GM23338 (cell line): Measurements from ENCODE around the gene SHISA8. TPM values are rescaled to one million over a fixed set of nuclear protein-coding genes. Genes with fewer than 3 reads are reported as not detected.

Experiments
- ATAC-seq: fragments of 200-7000 bp; cut with Tn5 transposase; 3 replicates; pipeline ENCODE4 v1.9.1; 2020
- DNase-seq: peaks from one replicate; pipeline ENCODE4 v3.0.0-alpha.2; 2015; ENCODE audit warnings: low spot score
- H2AFZ ChIP-seq: fragments of 200-600 bp; sonication (generic); 2 replicates; pipeline ENCODE4 v1.8.0; 2016; ENCODE audit warnings: antibody characterized with exemption, mild to moderate bottlenecking, moderate library complexity
- H3F3A ChIP-seq: fragments of 200-600 bp; sonication (generic); replicated peaks from 2 replicates; pipeline ENCODE4 v1.8.0; 2017; ENCODE audit warnings: antibody characterized with exemption, mixed run types, low read depth
- H3K27ac ChIP-seq: fragments of 200-600 bp; sonication (generic); 2 replicates; pipeline ENCODE4 v1.6.1; 2016; ENCODE audit warnings: low read depth
- H3K27me3 ChIP-seq: fragments of 200-600 bp; sonication (generic); 2 replicates; pipeline ENCODE4 v1.8.0; 2016; ENCODE audit warnings: mild to moderate bottlenecking, mixed run types, moderate library complexity; ENCODE audit not compliant: insufficient read depth
- H3K36me3 ChIP-seq: fragments of 200-600 bp; sonication (generic); 2 replicates; pipeline ENCODE4 v1.8.0; 2016; ENCODE audit warnings: mild to moderate bottlenecking; ENCODE audit not compliant: insufficient read depth
- H3K4me1 ChIP-seq: fragments of 200-600 bp; sonication (generic); 2 replicates; pipeline ENCODE4 v1.8.0; 2016; ENCODE audit warnings: mild to moderate bottlenecking, moderate library complexity; ENCODE audit not compliant: insufficient read depth
- H3K4me2 ChIP-seq: fragments of 200-600 bp; sonication (generic); 2 replicates; pipeline ENCODE4 v1.7.1; 2017; ENCODE audit warnings: mixed run types
- H3K4me3 ChIP-seq: fragments of 200-600 bp; sonication (generic); 2 replicates; pipeline ENCODE4 v1.6.1; 2016; ENCODE audit warnings: mixed run types
- H3K79me2 ChIP-seq: fragments of 200-600 bp; sonication (generic); replicated peaks from 2 replicates; pipeline ENCODE4 v1.8.0; 2017; ENCODE audit warnings: mild to moderate bottlenecking; ENCODE audit not compliant: insufficient read depth
- H3K9me2 ChIP-seq: fragments of 200-600 bp; sonication (generic); 2 replicates; pipeline ENCODE4 v1.8.0; 2017; ENCODE audit not compliant: insufficient read depth
- H4K20me1 ChIP-seq: fragments of 200-600 bp; sonication (generic); replicated peaks from 2 replicates; pipeline ENCODE4 v1.8.0; 2017; ENCODE audit warnings: mild to moderate bottlenecking; ENCODE audit not compliant: insufficient read depth
- H3K27ac Mint-ChIP-seq: 2 replicates; pipeline ENCODE4 v1.8.0; 2020; ENCODE audit warnings: inconsistent platforms, mild to moderate bottlenecking, moderate library complexity, mixed read lengths
- H3K27me3 Mint-ChIP-seq: 3 replicates; pipeline ENCODE4 v1.8.0; 2022; ENCODE audit warnings: low read depth, mild to moderate bottlenecking, moderate library complexity, mixed read lengths, inconsistent platforms; ENCODE audit not compliant: insufficient read depth, poor library complexity
- H3K36me3 Mint-ChIP-seq: 3 replicates; pipeline ENCODE4 v1.8.0; 2021; ENCODE audit warnings: low read depth, mild to moderate bottlenecking, inconsistent platforms, moderate library complexity, mixed read lengths
- H3K4me1 Mint-ChIP-seq: 3 replicates; pipeline ENCODE4 v1.8.0; 2020; ENCODE audit warnings: mild to moderate bottlenecking, inconsistent platforms, mixed read lengths
- H3K4me3 Mint-ChIP-seq: 3 replicates; pipeline ENCODE4 v1.8.0; 2021; ENCODE audit warnings: moderate library complexity, mild to moderate bottlenecking, inconsistent platforms, mixed read lengths
- H3K9me3 Mint-ChIP-seq: 3 replicates; pipeline ENCODE4 v1.8.0; 2020; ENCODE audit warnings: moderate library complexity, mild to moderate bottlenecking, inconsistent platforms, mixed read lengths
- CREB1 ChIP-seq: fragments of 250-450 bp; sonication (Bioruptor Pico); IDR thresholded peaks from 2 replicates; pipeline ENCODE4 v1.5.0; 2020; ENCODE audit warnings: low read depth, mild to moderate bottlenecking, moderate library complexity
- CTCF ChIP-seq, 2 experiments: fragments of 200-600 bp in 1 of 2; sonication (generic) in 1 of 2; conservative IDR thresholded peaks; 2 replicates each; pipeline versions ENCODE4 v1.5.1 to v1.6.1; 2016 to 2017; ENCODE audit warnings: antibody characterized with exemption in 2 of 2, low read depth in 2 of 2, mild to moderate bottlenecking in 2 of 2, moderate library complexity in 1 of 2
- EZH2 ChIP-seq: fragments of 200-600 bp; sonication (generic); IDR thresholded peaks from one replicate; pipeline ENCODE4 v1.8.0; 2017; ENCODE audit warnings: antibody characterized with exemption, mild to moderate bottlenecking, low read depth; ENCODE audit not compliant: unreplicated experiment
- EZH2phosphoT487 ChIP-seq: fragments of 200-600 bp; sonication (generic); IDR thresholded peaks from one replicate; pipeline ENCODE4 v1.8.1; 2018; ENCODE audit warnings: antibody characterized with exemption; ENCODE audit not compliant: unreplicated experiment
- JUNB ChIP-seq: IDR thresholded peaks from one replicate; pipeline ENCODE4 v1.6.1; 2016; ENCODE audit warnings: antibody characterized with exemption; ENCODE audit not compliant: unreplicated experiment
- NANOG ChIP-seq: IDR thresholded peaks from 2 replicates; pipeline ENCODE4 v1.6.1; 2016; ENCODE audit warnings: antibody characterized with exemption, borderline replicate concordance
- POLR2AphosphoS5 ChIP-seq: IDR thresholded peaks from 2 replicates; pipeline ENCODE4 v1.6.1; 2016; ENCODE audit warnings: antibody characterized with exemption, low read depth
- STAT1 ChIP-seq: IDR thresholded peaks from one replicate; pipeline ENCODE4 v1.6.1; 2016; ENCODE audit warnings: antibody characterized with exemption; ENCODE audit not compliant: unreplicated experiment
- ZNF114 ChIP-seq: fragments of 250-450 bp; sonication (Bioruptor Pico); IDR thresholded peaks from 2 replicates; pipeline ENCODE4 v1.5.0; 2020; ENCODE audit warnings: mild to moderate bottlenecking, moderate library complexity
- ZNF331 ChIP-seq: fragments of 250-450 bp; sonication (Bioruptor Pico); IDR thresholded peaks from 2 replicates; pipeline ENCODE4 v1.5.0; 2020; ENCODE audit warnings: low read depth, mild to moderate bottlenecking, moderate library complexity
- polyA plus RNA-seq: library from polyadenylated mRNA; unstranded; fragments of >200 nt; fragmentation: Nextera tagmentation; extraction: Ambion mirVana; gene quantifications from 2 replicates; pipeline ENCODE4 v1.2.1, GENCODE V29; 2016
- total RNA-seq: library from RNA; depleted of rRNA; stranded (reverse); fragments of >200 nt; shearing (Covaris generic); gene quantifications from 2 replicates; pipeline ENCODE4 v1.2.3, GENCODE V29; 2014
- TF ChIP-seq, protein P1 (sequence below): fragments of 250-450 bp; sonication (Bioruptor Pico); IDR thresholded peaks from 2 replicates; pipeline ENCODE4 v1.5.0; 2020; ENCODE audit warnings: mild to moderate bottlenecking, moderate library complexity
- TF ChIP-seq, protein P2 (sequence below): IDR thresholded peaks from one replicate; pipeline ENCODE4 v1.6.1; 2018; ENCODE audit warnings: antibody characterized with exemption; ENCODE audit not compliant: unreplicated experiment
- TF ChIP-seq, protein P3 (sequence below): IDR thresholded peaks from 2 replicates; pipeline ENCODE4 v1.6.1; 2016; ENCODE audit warnings: antibody characterized with exemption

Gene SHISA8
- total and polyA plus RNA-seq, 2 experiments from 2014 or later, result 5.1 TPM; not detected in 1

DNA sequence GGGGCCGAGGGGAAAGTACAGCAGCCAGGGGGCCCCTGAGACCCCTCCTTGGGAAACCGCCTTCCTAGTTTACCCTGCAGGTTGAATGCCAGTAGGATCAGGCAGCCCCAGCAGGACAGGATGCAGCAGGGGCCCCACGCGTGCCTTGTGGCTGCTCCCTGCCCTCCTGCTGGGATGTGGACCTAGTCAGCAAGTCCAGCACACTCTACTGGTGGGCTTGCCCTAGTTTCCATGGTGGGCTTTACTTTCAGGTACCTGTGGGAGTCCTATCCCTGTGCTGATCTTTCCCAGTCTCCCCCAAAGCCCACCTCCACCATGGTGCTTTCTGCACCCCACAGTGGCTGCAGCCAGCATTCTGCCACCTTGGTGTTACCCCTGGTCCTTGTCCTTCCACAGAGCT lies 22.2 kb downstream of the SHISA8 start:
- Histone ChIP-seq H4K20me1 (peaks cover 16% of the 10 kb centered on the region), H3K9me2 (no peaks in the 10 kb centered on the region), H2AFZ (no peak overlapping the region), H3F3A (0 out of 2 replicates have a peak, but pooled peaks cover 5% of the 10 kb centered on the region), H3K79me2 (no peaks in the 10 kb centered on the region), H3K4me3 (no peak overlapping the region), H3K27me3 (no peaks in the 10 kb centered on the region), H3K27ac (no peak overlapping the region), H3K36me3 (peaks cover 59% of the 10 kb centered on the region), H3K4me1 (no peaks in the 10 kb centered on the region), H3K4me2 (no peak overlapping the region)
- Mint-ChIP-seq H3K4me1 (no peaks in the 10 kb centered on the region; the same call in 2 of the 3 replicates), H3K27ac (peak overlapping the region; percentile 23; the same call in 1 of the 2 replicates), H3K27me3 (peaks cover 2% of the 10 kb centered on the region), H3K9me3 (no peaks in the 10 kb centered on the region), H3K4me3 (no peak overlapping the region), H3K36me3 (peaks cover 80% of the 10 kb centered on the region)
- DNase-seq (no peak), ATAC-seq (no peak)
- TF ChIP-seq EZH2phosphoT487 (no peak), STAT1 (no peak), EZH2 (no peak), POLR2AphosphoS5 (no peak), JUNB (no peak), ZNF331 (CRISPR knock-in tag) (no peak), CREB1 (CRISPR knock-in tag) (no peak), CTCF (conservative IDR thresholded peaks at IDR 0.05; ENCODE audit: low read depth in 2 of 2) (no peak), NANOG (no peak), ZNF114 (CRISPR knock-in tag) (no peak)
- TF ChIP-seq, protein P1, sequence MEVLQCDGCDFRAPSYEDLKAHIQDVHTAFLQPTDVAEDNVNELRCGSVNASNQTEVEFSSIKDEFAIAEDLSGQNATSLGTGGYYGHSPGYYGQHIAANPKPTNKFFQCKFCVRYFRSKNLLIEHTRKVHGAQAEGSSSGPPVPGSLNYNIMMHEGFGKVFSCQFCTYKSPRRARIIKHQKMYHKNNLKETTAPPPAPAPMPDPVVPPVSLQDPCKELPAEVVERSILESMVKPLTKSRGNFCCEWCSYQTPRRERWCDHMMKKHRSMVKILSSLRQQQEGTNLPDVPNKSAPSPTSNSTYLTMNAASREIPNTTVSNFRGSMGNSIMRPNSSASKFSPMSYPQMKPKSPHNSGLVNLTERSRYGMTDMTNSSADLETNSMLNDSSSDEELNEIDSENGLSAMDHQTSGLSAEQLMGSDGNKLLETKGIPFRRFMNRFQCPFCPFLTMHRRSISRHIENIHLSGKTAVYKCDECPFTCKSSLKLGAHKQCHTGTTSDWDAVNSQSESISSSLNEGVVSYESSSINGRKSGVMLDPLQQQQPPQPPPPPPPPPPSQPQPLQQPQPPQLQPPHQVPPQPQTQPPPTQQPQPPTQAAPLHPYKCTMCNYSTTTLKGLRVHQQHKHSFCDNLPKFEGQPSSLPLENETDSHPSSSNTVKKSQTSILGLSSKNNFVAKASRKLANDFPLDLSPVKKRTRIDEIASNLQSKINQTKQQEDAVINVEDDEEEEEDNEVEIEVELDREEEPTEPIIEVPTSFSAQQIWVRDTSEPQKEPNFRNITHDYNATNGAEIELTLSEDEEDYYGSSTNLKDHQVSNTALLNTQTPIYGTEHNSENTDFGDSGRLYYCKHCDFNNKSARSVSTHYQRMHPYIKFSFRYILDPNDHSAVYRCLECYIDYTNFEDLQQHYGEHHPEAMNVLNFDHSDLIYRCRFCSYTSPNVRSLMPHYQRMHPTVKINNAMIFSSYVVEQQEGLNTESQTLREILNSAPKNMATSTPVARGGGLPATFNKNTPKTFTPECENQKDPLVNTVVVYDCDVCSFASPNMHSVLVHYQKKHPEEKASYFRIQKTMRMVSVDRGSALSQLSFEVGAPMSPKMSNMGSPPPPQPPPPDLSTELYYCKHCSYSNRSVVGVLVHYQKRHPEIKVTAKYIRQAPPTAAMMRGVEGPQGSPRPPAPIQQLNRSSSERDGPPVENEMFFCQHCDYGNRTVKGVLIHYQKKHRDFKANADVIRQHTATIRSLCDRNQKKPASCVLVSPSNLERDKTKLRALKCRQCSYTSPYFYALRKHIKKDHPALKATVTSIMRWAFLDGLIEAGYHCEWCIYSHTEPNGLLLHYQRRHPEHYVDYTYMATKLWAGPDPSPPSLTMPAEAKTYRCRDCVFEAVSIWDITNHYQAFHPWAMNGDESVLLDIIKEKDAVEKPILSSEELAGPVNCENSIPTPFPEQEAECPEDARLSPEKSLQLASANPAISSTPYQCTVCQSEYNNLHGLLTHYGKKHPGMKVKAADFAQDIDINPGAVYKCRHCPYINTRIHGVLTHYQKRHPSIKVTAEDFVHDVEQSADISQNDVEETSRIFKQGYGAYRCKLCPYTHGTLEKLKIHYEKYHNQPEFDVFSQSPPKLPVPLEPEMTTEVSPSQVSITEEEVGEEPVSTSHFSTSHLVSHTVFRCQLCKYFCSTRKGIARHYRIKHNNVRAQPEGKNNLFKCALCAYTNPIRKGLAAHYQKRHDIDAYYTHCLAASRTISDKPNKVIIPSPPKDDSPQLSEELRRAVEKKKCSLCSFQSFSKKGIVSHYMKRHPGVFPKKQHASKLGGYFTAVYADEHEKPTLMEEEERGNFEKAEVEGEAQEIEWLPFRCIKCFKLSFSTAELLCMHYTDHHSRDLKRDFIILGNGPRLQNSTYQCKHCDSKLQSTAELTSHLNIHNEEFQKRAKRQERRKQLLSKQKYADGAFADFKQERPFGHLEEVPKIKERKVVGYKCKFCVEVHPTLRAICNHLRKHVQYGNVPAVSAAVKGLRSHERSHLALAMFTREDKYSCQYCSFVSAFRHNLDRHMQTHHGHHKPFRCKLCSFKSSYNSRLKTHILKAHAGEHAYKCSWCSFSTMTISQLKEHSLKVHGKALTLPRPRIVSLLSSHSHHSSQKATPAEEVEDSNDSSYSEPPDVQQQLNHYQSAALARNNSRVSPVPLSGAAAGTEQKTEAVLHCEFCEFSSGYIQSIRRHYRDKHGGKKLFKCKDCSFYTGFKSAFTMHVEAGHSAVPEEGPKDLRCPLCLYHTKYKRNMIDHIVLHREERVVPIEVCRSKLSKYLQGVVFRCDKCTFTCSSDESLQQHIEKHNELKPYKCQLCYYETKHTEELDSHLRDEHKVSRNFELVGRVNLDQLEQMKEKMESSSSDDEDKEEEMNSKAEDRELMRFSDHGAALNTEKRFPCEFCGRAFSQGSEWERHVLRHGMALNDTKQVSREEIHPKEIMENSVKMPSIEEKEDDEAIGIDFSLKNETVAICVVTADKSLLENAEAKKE (CRISPR knock-in tag), result no peak
- TF ChIP-seq, protein P2, sequence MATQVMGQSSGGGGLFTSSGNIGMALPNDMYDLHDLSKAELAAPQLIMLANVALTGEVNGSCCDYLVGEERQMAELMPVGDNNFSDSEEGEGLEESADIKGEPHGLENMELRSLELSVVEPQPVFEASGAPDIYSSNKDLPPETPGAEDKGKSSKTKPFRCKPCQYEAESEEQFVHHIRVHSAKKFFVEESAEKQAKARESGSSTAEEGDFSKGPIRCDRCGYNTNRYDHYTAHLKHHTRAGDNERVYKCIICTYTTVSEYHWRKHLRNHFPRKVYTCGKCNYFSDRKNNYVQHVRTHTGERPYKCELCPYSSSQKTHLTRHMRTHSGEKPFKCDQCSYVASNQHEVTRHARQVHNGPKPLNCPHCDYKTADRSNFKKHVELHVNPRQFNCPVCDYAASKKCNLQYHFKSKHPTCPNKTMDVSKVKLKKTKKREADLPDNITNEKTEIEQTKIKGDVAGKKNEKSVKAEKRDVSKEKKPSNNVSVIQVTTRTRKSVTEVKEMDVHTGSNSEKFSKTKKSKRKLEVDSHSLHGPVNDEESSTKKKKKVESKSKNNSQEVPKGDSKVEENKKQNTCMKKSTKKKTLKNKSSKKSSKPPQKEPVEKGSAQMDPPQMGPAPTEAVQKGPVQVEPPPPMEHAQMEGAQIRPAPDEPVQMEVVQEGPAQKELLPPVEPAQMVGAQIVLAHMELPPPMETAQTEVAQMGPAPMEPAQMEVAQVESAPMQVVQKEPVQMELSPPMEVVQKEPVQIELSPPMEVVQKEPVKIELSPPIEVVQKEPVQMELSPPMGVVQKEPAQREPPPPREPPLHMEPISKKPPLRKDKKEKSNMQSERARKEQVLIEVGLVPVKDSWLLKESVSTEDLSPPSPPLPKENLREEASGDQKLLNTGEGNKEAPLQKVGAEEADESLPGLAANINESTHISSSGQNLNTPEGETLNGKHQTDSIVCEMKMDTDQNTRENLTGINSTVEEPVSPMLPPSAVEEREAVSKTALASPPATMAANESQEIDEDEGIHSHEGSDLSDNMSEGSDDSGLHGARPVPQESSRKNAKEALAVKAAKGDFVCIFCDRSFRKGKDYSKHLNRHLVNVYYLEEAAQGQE, result no peak
- TF ChIP-seq, protein P3, sequence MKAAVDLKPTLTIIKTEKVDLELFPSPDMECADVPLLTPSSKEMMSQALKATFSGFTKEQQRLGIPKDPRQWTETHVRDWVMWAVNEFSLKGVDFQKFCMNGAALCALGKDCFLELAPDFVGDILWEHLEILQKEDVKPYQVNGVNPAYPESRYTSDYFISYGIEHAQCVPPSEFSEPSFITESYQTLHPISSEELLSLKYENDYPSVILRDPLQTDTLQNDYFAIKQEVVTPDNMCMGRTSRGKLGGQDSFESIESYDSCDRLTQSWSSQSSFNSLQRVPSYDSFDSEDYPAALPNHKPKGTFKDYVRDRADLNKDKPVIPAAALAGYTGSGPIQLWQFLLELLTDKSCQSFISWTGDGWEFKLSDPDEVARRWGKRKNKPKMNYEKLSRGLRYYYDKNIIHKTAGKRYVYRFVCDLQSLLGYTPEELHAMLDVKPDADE, result no peak
